Epithelial cell of proximal tubule (primary cell): ENCODE results near the gene THEMIS2. TPM values are rescaled to one million over a fixed set of nuclear protein-coding genes. Genes with fewer than 3 reads are reported as not detected.

Experiments used
- DNase-seq: peaks from one replicate; pipeline ENCODE4 v3.0.0-alpha.2; 2011; ENCODE audit warnings: low read depth
- H3K4me3 ChIP-seq: 2 replicates; pipeline ENCODE4 v1.5.1; 2011; ENCODE audit warnings: low read depth, mild to moderate bottlenecking, low read length
- CTCF ChIP-seq: conservative IDR thresholded peaks from 2 replicates; pipeline ENCODE4 v1.5.1; 2012; ENCODE audit warnings: low read depth, mild to moderate bottlenecking, low read length
- total RNA-seq: library from RNA; depleted of rRNA; stranded (reverse); fragments of >200 nt; gene quantifications from 2 replicates; pipeline ENCODE4 v1.2.3, GENCODE V29; 2015

The THEMIS2 gene
- total RNA-seq, 1 donor from 2014 or later = 24.2 TPM

- no peak for TF ChIP-seq CTCF
- H3K4me3 ChIP-seq = peak overlapping the region; percentile 88
- no peak for DNase-seq
These were observed 1.5 kb downstream of the THEMIS2 start for GRCh38 chr1:27873671-27874384.

DNA sequence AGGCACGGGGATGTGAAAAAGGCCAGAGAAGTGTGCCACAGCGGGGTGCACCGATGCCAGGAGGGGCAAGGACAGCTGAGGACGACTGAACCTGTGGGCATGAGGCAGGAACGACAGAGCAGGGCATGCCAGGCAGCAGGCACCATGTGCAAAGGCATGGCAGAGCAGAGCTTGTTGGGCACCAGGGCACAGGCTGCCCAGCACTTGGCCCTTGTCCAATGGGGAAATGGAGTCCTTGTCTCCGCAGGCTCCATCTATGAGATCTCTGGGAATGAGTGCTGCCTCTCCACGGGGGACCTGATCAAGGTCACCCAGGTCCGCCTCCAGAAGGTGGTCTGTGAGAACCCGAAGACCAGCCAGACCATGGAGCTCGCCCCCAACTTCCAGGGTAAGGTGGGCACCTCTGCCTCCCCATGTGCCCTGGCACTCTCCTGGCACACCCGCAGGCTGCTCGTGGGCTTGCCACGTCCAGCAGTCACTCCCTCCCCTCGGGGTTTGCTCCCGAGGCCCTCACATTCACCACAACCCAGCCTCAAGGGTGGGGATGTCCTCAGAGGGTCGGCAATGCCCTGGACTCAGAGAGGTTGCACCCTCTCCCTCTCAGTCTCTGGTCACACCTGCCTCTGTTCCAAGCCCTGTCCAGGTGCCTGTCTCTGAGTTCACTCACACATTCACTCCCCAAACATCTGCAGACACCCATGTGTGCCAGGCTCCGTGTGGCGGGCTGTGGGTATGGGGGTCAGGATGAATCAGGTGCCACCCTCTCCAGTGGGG lies 4.2 kb downstream of the THEMIS2 start:
- no peak overlapping the region for H3K4me3 ChIP-seq
- TF ChIP-seq CTCF = no peak
- DNase-seq = no peak

GRCh38 chr1:27877115-27877416 lies 4.7 kb downstream of the THEMIS2 start:
- TF ChIP-seq CTCF = no peak
- no peak for DNase-seq
- no peak overlapping the region for H3K4me3 ChIP-seq

- H3K4me3 ChIP-seq = no peak overlapping the region
- TF ChIP-seq CTCF = no peak
- DNase-seq = no peak
These were observed 5.7 kb downstream of the THEMIS2 start for GRCh38 chr1:27878039-27878438.

- H3K4me3 ChIP-seq = no peak overlapping the region
- TF ChIP-seq CTCF = no peak
- DNase-seq = no peak
These were observed 6.5 kb downstream of the THEMIS2 start for GRCh38 chr1:27878787-27879335.

DNA sequence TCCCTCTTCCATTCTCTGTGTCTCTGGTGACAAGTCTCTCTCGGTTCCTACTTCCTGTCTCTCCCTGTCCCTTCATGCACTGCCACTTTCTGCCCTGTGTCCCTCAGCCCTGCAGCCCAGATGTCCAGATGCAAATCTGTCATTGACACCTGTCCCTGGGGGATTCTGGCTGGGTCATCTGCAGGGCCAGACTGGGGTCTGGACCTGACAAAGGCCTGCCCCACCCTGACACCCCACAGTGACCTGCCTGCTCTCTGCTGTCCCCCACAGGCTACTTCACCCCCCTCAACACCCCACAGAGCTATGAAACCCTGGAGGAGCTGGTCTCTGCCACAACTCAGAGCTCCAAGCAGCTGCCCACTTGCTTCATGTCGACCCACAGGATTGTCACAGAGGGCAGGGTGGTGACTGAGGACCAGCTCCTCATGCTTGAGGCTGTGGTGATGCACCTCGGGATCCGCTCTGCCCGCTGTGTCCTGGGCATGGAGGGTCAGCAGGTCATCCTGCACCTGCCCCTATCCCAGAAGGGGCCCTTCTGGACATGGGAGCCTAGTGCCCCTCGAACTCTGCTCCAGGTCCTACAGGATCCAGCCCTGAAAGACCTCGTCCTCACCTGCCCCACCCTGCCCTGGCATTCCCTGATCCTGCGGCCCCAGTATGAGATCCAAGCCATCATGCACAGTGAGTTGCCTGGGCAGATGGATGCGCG lies 7.2 kb downstream of the THEMIS2 start:
- no peak for DNase-seq
- no peak overlapping the region for H3K4me3 ChIP-seq
- TF ChIP-seq CTCF = no peak
